Retinal pigment epithelial cell (primary cell): ENCODE measurements around the gene SLC35B1.

Experiments
- DNase-seq: peaks from one replicate; pipeline ENCODE4 v3.0.0-alpha.2; 2010; ENCODE audit warnings: low read depth
- H3K4me3 ChIP-seq: 2 replicates; pipeline ENCODE4 v1.5.1; 2011; ENCODE audit warnings: mild to moderate bottlenecking, low read length, control low read depth, moderate library complexity
- CTCF ChIP-seq: conservative IDR thresholded peaks from 2 replicates; pipeline ENCODE4 v1.5.1; 2011; ENCODE audit warnings: low read depth, low read length, control low read depth, inconsistent platforms

The SLC35B1 gene

GRCh38 chr17:49731435-49731831 is 23.7 kb upstream of the SLC35B1 start:
- H3K4me3 ChIP-seq: no peak overlapping the region
- no peak for TF ChIP-seq CTCF
- no peak for DNase-seq

GRCh38 chr17:49730785-49731434 is 23.1 kb upstream of the SLC35B1 start:
- H3K4me3 ChIP-seq: no peak overlapping the region
- DNase-seq: no peak
- no peak for TF ChIP-seq CTCF

- no peak for TF ChIP-seq CTCF
- H3K4me3 ChIP-seq: no peak overlapping the region
- DNase-seq: no peak
Observed at GRCh38 chr17:49730078-49730784, 22.5 kb upstream of the SLC35B1 start.

- no peak overlapping the region for H3K4me3 ChIP-seq
- no peak for TF ChIP-seq CTCF
- no peak for DNase-seq
Observed at GRCh38 chr17:49729069-49729468, 21.3 kb upstream of the SLC35B1 start.

- no peak for TF ChIP-seq CTCF
- no peak overlapping the region for H3K4me3 ChIP-seq
- DNase-seq: no peak
Observed at GRCh38 chr17:49728425-49728824, 20.7 kb upstream of the SLC35B1 start.

GRCh38 chr17:49727380-49727779 is 19.6 kb upstream of the SLC35B1 start:
- TF ChIP-seq CTCF: no peak
- DNase-seq: no peak
- no peak overlapping the region for H3K4me3 ChIP-seq
